Type B pancreatic cell (in vitro differentiated cells): ENCODE data around the gene FIS1. TPM values are rescaled to one million over a fixed set of nuclear protein-coding genes. Genes with fewer than 3 reads are reported as not detected.
"Not testable (repeated sequence)": the region's sequence is repeated elsewhere in the genome, so short reads cannot be mapped to it uniquely, and the experiment has no call there.

Source experiments
- DNase-seq: peaks from one replicate; pipeline ENCODE4 v3.0.0; 2021; ENCODE audit warnings: mixed read lengths; ENCODE audit not compliant: unreplicated experiment; ENCODE audit errors: extremely low spot score
- H3K27ac Mint-ChIP-seq: 2 replicates; pipeline ENCODE4 v1.8.0; 2021; ENCODE audit warnings: mild to moderate bottlenecking, mixed read lengths
- H3K27me3 Mint-ChIP-seq: 2 replicates; pipeline ENCODE4 v1.8.0; 2021; ENCODE audit warnings: mixed read lengths
- H3K36me3 Mint-ChIP-seq: 2 replicates; pipeline ENCODE4 v1.8.0; 2021; ENCODE audit warnings: mixed read lengths
- H3K4me1 Mint-ChIP-seq: one replicate; pipeline ENCODE4 v1.8.0; 2021; ENCODE audit warnings: mixed read lengths; ENCODE audit not compliant: unreplicated experiment
- H3K4me3 Mint-ChIP-seq: 2 replicates; pipeline ENCODE4 v1.8.0; 2021; ENCODE audit warnings: mild to moderate bottlenecking, mixed read lengths
- H3K9me3 Mint-ChIP-seq: 2 replicates; pipeline ENCODE4 v1.8.0; 2021; ENCODE audit warnings: mixed read lengths
- CTCF ChIP-seq: fragments of 200-600 bp; sonication (generic); conservative IDR thresholded peaks from 2 replicates; pipeline ENCODE4 v1.5.0; 2021; ENCODE audit warnings: antibody characterized with exemption, mild to moderate bottlenecking
- total RNA-seq: library from RNA; stranded (reverse); gene quantifications from 2 replicates; pipeline ENCODE4 v1.2.1, GENCODE V29; 2021; ENCODE audit warnings: low replicate concordance

The FIS1 gene
- total RNA-seq, 1 donor from 2014 or later, result 110 TPM

DNA sequence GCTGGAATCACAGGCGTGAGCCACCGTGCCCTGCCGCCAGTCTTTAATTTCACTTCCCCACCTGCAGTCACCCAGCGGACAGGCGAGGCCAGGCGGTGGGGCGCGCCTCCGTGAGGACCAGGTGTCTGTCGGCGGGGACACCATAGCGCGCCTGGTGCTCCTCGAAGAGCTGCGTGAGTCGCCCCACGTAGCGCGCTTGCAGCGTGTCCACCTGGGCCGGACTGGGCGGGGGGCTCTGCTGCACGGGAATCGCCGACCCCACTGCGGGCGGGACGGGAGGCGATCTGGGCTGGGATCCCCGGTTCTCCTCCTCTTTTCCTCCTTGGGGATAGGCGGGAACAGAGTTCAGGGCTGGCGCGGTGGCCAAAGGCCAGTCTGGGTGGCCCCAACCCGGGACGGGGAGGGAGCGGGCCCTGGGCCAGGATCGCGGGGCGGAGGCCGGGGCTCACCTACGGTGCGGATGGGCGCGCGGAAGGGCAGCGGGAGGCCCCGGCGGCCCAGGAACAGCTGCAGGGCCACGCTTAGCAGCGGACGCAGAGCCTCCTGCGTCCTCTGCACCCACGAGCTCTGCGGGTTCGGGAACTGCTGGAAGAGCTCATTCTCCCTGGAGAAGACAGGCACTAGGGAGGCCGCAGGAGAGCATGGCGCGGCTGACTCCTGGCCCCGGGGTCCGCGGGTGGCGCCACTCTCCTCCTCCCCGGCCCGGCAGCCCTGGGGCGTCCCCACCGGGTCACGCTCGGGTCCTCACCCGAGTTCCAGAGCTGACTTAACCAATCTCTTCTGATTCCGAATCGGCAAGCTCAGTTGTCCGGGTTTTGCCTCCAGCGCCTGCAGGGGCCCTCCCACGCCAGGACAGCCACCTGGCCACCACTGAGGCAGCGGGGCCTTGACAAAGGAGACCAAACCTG, 42.9 kb downstream of the FIS1 start:
- no peak overlapping the region for H3K4me3 Mint-ChIP-seq
- no peaks in the 10 kb centered on the region for H3K36me3 Mint-ChIP-seq
- no peaks in the 10 kb centered on the region for H3K9me3 Mint-ChIP-seq
- peaks cover 5% of the 10 kb centered on the region for H3K4me1 Mint-ChIP-seq
- no peak for TF ChIP-seq CTCF
- peaks cover 47% of the 10 kb centered on the region for H3K27me3 Mint-ChIP-seq
- no peak overlapping the region for H3K27ac Mint-ChIP-seq
- DNase-seq, result no peak

GRCh38 chr7:101200862-101201599, 43.9 kb downstream of the FIS1 start, which contains the start of gene MOGAT3:
MOGAT3 (minus strand) TSS chr7:101201036; CDS start chr7:101200854, 182 bp downstream.
- Mint-ChIP-seq H3K27ac (peak within 1 kb of the TSS; percentile 21), H3K36me3 (no peaks in the 10 kb centered on the region), H3K27me3 (peaks cover 47% of the 10 kb centered on the region), H3K9me3 (no peaks in the 10 kb centered on the region), H3K4me1 (peaks cover 5% of the 10 kb centered on the region), H3K4me3 (peak within 1 kb of the TSS; percentile 11)
- DNase-seq, result no peak
- TF ChIP-seq CTCF, result no peak

- peak overlapping the region; percentile 11 for H3K4me3 Mint-ChIP-seq
- H3K9me3 Mint-ChIP-seq, result no peaks in the 10 kb centered on the region
- DNase-seq, result no peak
- no peak overlapping the region for H3K27ac Mint-ChIP-seq
- H3K36me3 Mint-ChIP-seq, result no peaks in the 10 kb centered on the region
- peaks cover 47% of the 10 kb centered on the region for H3K27me3 Mint-ChIP-seq
- peaks cover 5% of the 10 kb centered on the region for H3K4me1 Mint-ChIP-seq
- no peak for TF ChIP-seq CTCF
Observed at GRCh38 chr7:101200504-101200861, 44.4 kb downstream of the FIS1 start.

GRCh38 chr7:101199522-101199921, 45.4 kb downstream of the FIS1 start:
- not testable (repeated sequence) for H3K4me1 Mint-ChIP-seq, DNase-seq, H3K27ac Mint-ChIP-seq, H3K9me3 Mint-ChIP-seq, H3K4me3 Mint-ChIP-seq, H3K36me3 Mint-ChIP-seq
- peaks cover 52% of the 10 kb centered on the region for H3K27me3 Mint-ChIP-seq

- Mint-ChIP-seq H3K27ac (no peak overlapping the region), H3K4me3 (no peak overlapping the region)
- no peak for DNase-seq
Observed at GRCh38 chr7:101198476-101198875, 46.4 kb downstream of the FIS1 start.

More at GRCh38 chr7:101198476-101198875, 46.4 kb downstream of the FIS1 start:
- no peaks in the 10 kb centered on the region for H3K36me3 Mint-ChIP-seq
- H3K9me3 Mint-ChIP-seq, result no peaks in the 10 kb centered on the region
- H3K4me1 Mint-ChIP-seq, result peaks cover 5% of the 10 kb centered on the region
- H3K27me3 Mint-ChIP-seq, result peaks cover 42% of the 10 kb centered on the region
- TF ChIP-seq CTCF, result no peak
